HG02588 (cell line): ENCODE results near the gene NUP98.
A peak's percentile ranks its signal among the peaks of the same experiment; 100 is the strongest.
"Not testable (repeated sequence)": the region's sequence is repeated elsewhere in the genome, so short reads cannot be mapped to it uniquely, and the experiment has no call there.

Experiments
- ATAC-seq: cut with Tn5 transposase; IDR thresholded peaks from one replicate; pipeline ENCODE4 v1.9.1; 2021; ENCODE audit warnings: mild to moderate bottlenecking, moderate library complexity; ENCODE audit not compliant: unreplicated experiment

NUP98 gene

DNA sequence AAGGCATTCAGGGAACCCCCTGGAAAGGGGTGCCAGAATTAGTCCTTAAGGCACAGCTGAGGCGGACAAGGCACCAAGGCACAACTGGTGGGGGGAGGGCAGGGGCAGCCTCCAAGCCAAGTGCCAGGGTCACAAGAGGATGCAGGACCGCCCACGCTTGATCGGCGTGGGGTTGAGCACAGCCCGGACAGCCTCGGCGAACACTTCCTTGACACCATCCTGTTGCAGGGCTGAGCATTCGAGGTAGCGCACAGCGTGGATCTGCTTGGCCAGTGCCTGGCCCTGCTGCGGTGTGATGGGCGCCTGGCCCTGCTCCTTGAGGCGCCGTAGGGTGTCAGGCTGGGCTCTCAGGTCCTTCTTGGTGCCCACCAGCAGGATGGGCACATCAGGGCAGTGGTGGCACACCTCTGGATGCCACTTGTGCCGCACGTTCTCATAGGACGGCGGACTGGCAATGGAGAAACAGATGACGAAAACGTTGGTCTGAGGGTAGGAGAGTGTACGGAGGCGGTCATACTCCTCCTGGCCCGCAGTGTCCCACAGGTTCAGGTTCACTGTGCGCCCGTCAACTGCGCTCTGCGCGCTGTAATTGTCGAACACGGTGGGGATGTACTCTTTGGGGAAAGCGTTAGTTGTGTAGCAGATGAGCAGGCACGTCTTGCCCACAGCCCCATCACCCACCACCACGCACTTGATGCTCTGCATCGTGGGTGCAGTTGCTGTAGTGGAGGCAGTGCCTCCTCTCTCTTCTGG is 30.3 kb upstream of the NUP98 start:
- ATAC-seq: no peak

DNA sequence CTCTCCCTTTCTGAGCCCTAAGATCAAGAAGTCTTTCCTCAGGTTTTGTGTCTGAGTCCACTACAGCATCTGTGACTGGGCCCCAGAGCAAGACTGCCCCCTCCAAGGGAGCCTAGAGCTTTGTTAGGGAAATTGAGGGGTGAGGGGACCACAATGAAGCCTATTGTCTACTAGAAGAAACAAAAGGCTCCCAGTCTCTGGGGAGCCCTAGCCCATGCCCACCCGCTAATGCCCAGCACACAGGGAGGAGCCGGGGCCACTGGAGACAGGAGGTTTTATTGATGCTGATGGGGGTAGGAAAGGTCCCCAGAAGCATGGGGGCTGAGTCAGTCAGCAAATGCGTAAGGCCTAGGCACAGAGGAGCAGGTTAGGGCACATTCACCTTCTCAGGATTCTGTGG is 29.4 kb upstream of the NUP98 start:
- ATAC-seq: no peak

DNA sequence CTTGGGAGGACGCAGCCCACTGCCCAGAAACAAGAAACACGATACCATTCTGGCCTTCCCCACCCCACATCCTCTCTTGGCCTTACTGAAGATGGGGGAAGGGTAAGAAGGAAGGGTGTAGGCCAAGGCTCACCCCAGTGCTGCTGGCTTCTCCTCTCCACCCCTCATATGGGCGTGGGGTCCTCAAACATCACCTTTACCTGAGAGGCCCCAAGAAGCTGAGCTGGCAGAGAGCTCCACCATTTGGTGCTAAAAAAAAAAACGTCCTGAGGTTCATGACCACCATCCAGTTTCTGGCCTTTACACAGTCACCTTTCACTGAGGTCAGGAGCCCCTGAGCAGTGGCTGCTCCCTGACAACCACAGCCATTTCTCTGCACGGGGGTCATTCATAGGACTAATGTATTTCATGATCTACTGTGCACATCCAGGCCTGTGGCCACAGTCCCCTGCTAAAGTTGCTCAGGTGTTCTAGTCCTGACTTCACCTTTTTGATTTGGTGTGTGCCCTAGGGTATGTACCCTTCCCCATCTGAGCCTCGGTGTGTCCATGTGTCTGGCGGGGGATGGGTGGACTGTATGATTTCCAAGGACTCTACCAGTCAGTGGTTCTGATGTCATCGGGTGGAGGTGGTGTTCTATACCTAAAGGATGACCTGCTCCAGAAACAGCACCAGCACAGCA is 28.3 kb upstream of the NUP98 start:
- no peak for ATAC-seq

DNA sequence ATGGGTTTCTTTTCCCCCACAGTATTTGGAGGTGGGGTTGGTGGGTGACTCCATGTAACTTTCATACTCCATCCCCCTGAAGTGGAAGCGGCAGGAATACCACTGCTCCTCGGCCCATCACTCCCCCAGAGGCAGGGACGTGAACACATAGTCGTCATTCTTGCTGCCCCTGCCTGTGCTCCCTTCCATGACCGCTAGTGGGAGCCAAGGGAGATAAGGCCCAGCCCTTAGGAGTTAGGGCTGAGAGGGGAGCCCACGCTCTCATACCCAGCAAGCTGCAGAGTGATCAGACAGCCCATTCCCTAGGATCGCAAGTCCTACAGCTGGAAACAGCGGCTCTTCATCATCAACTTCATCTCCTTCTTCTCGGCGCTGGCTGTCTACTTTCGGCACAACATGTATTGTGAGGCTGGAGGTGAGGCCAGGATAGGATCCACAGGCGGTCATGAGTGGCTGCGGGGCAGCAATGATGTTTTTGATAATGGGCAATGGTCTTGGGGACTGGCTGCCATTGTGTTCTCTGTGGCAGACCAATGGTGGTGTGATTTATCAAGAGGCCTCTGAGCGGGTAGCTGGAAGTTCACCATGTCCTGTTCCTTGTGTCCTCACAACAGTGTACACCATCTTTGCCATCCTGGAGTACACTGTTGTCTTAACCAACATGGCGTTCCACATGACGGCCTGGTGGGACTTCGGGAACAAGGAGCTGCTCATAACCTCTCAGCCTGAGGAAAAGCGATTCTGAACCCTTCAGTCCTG is 27.5 kb upstream of the NUP98 start:
- ATAC-seq: peak; percentile 81

DNA sequence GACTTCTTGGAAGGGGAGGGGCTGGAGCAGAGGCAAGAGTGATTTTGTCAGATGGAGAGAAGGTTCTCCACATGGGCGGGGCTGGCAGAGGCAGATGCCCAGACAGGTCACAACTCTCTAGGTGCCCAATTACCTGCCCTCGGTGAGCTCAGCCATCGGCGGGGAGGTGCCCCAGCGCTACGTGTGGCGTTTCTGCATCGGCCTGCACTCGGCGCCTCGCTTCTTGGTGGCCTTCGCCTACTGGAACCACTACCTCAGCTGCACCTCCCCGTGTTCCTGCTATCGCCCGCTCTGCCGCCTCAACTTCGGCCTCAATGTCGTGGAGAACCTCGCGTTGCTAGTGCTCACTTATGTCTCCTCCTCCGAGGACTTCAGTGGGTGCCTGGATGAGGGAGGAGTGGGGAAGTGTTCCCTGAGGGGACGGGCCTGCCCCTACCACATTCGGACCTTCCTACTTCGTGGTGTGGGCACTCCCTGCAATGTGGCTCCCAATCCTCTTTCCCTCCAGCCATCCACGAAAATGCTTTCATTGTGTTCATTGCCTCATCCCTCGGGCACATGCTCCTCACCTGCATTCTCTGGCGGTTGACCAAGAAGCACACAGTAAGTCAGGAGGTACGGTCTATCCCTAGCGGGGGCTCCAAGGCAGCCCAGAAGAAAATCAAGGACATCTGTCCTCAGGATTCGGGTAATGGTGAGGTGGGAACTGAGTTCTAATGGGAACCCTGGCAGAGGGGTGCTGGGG is 26.6 kb upstream of the NUP98 start:
- ATAC-seq: no peak

DNA sequence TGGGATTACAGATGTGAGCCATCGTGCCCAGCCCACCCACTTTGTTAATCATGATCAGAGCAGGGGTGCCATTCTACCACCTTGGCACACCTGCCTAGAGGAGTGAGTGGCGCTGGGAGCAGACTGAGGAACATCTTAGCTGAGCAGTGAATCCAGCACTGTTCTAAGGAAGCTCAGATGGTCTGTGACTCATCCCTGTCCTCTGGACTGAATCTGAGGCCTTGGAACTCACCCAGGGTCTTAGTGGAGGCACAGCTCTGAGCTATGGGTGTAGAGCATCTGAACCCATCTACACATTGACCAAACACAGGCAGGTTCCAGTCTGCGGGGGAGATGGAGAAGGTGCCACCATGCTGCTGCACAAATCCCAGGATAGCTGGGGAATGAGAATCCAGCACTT is 25.9 kb upstream of the NUP98 start:
- no peak for ATAC-seq

DNA sequence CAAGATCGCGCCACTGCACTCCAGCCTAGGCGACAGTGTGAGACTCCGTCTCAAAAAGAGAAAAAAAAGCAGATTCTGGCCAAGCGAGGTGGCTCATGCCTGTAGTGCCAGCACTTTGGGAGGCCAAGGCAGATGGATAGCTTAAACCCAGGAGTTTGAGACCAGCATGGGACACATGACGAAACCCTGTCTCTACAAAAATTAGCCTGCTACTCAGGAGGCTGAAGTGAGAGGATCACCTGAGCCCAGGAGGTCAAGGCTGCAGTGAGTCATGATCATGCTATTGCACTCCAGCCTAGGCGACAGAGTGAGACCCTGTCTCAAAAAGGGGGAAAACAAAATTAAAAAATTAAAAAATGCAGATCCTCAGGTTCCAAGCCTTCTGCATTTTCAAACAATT is 25.0 kb upstream of the NUP98 start:
- ATAC-seq: no peak

DNA sequence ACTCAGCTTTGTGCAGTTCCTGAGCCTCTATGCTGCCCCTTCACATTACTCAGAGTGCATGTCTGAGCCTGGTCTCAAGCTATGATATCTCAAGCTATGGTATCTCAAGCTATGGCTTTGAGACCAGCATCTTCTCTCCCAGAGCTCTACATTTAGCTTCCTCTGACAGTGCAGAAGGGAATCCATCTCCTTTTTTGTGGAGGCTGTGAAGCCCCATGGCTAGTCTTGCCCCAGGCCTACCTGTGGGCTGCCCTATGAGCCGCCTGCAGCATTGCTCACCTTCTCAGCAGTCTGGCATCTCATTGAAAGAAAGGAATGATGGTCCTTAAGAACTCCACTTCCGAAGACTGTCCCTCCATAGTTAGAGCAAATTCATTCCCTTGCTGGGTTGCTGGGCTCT is 23.6 kb upstream of the NUP98 start:
- no peak for ATAC-seq

DNA sequence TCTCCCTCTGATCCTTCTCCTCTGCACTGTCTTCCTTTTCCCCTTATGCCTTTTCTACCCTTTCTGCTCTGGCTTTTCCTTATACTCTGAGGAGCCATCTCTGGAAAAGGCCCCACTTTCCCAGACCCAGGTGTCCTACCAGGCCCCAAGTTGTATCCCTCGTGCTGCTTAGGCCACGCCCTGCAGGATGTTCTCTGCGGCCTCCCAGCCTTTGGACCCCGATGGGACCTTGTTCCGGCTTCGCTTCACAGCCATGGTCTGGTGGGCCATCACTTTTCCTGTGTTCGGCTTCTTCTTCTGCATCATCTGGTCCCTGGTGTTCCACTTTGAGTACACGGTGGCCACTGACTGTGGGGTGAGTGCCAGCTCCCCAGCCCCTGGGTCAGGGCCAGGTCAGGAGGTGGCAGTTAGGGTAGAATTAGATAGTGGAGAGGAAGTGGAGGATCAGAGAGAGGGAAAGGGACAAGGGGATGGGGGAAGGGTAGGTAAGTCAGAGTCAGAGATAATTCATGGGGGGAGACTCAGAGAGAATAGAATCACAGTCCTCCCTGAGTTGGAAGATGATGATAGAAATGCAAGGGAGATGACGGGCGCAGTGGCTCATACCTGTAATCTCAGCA is 19.9 kb upstream of the NUP98 start:
- no peak for ATAC-seq

DNA sequence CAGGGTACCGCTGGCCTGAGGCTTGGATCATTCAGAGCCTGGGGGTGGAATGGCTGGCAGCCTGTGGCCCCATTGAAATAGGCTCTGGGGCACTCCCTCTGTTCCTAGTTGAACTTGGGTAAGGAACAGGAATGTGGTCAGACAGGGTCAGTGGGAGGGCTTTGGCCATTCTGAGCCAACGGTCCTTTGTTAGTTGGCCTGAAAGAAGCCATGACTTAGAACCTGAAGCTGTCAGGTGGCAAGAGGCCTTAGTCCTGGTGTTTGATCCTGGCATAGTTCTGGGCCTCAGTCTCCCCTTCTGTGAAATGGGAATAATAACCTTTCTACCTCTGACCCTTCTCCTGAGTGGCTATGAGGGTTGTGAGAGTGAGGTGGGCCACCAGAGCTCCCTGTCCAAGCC is 19.3 kb upstream of the NUP98 start:
- ATAC-seq: no peak

DNA sequence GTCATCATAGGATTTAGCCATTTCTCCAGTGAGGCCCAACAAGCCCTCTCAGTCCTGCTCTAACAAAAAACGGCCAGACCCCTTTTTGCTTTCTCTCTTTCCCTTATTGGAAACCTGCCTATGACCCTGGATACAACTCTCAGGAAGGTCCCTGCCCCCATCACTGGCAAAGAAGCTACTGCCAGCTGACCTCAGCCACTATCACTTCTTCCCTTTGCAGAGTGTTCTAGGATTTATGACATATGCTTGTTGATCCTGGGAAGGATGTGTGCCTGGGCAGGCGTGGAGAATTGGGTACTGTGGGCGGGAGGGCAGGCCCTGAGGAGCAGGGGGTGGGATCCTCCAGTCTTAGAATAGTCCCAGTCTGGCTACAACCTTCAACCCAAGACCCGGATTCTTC is 18.5 kb upstream of the NUP98 start:
- ATAC-seq: no peak

DNA sequence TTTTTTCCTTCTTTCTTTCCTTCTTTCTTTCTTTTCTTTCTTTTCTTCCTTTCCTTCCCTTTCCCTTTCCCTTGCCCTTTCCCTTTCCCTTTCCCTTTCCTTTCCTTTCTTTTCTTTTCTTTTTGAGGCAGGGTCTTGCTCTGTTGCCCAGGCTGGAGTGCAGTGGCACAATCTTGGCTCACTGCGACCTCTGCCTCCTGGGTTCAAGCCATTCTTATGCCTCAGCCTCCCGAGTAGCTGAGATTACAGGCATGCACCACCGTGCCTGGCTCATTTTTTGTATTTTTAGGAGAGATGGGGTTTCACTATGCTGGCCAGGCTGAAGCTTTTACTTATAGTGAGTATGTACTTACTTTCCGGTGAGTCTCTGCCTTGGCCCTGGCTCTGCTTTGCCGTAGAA is 17.5 kb upstream of the NUP98 start:
- ATAC-seq: not testable (repeated sequence)

DNA sequence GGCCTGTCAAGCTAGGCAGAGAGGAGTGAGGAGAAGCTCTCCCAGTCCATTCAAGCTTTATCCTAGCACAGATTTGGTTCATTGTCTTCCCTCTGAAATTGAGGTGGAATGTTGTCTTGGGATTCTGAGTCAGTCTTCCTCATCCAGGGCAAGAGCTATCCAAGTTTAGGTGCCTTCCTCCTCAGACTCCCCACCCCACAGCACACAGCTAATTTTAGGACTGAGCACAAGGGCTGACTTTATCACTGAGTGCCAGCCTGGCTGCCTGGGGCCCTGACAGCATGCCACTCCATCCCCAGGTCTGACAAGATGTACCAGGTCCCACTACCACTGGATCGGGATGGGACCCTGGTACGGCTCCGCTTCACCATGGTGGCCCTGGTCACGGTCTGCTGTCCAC is 13.6 kb upstream of the NUP98 start:
- ATAC-seq: no peak

DNA sequence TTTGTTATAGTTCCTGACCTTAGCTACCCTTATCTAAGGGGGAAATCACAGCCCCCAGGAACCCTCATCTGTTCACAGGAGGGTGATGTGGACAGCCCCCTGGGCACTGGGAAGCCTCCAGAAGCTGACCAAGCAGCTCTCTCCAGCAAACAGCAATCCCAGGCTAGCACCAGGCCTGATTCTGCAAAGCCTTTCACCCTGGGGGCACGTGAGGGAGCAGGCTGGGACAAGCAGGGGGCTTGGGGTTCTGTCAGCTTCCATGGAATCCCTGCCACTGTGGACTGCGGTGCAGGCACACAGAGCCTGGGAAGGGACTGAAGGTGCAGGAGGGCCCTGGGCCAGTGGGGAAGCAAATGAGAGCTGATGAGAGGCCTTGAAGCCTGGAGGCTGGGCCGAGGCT is 13.1 kb upstream of the NUP98 start:
- ATAC-seq: no peak

DNA sequence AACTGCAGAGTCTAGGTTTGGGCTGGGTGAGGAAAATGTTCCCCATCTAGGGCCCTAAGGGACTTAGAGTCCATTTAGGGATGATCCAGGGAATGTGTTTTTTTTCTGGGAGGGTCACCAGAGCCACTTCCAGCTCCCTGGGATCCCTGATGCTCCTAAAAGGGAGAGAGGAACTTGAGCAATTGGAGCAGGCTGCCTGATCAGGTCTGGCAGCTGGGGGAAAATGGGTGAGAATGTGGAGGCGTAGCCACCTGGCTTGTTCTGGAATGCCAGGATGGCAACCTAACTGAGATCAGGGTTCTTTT is 12.2 kb upstream of the NUP98 start:
- no peak for ATAC-seq

DNA sequence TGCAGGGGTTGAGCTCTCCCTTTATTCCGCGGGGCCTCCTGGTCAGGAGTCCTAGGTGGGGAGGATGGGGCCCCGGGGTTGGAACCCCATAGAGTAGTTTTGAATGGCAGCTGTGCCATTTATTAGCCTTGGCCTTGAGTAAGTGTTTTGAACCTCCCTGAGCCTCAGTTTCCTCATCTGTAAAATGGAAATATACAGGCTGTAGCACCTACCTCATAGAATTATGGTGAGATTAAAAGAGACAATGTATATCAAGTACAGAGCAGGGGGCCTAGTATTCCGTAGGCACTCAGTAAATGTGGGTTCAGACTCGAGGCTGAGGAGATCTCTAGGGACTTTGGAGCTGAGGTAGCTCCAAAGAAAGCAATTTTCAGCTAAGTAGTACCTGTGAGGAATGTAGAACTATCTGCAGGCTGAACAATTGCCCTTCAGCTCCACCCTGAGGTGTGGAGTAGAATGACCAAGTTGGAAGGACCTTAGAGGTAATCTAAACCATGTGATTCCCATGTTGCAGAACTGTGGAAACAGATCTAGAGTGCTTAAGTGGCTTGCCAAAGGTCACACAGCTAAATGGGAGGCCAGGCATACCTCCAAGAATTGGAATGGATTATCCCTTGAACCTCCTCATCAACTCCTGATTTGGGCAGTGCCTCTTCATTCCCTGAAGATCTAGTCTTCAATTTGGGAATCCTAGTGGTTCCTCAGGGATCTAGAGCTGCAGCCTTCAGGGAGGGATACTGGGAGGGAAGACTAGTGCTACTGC is 11.7 kb upstream of the NUP98 start:
- ATAC-seq: peak; percentile 57

DNA sequence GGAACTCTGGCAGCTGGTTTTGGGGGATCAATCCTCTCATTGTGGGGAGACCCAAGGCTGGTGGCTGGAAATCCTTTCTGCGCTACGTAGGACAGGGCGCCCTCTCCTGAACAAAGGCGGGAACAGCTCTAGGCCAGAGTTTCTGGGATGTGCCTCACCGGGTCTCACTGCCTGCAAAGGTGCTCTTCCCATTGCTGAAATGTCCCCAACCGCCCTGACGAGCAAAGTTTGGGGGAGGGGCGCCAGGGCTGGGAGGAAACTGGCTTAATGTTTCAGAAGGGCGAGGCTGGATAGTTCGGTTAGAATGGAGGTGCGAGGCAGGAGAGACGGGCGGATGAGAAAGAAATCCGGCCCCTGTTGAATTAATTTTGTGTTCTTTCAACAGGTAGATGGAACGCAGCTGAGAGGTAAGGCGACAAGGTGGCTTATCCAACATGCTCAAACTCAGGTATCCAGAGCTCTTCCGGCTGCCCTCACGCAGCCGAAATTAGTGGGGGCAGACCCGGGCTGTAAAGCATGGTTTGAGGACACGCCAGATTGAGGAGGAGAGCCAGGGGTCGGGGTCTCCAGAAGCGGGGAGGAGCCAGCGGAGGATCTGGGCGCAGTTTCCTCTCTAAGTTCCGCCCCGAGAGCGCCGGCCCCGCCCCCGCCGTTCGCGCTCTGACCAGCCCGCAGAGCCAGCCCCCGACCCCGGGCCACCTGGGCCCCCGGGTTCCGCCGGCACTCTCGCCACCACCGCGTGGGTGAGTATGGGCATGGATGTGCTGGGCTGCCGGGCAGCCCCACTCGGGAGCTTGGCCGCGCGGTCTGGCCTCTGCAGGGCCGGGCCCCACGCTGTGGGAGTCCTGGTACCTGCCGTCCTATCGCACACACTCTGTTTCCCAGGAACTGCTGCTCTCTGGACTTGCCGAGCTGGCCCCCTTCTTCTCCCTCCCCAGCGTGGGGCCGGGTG is 10.8 kb upstream of the NUP98 start, which contains the start of gene PGAP2:
Gene PGAP2 (plus strand): TSS at position 652 of the 952 bp plus-strand sequence. CDS start 2,700 bp downstream, outside the sequence.
- ATAC-seq: peak; percentile 48

DNA sequence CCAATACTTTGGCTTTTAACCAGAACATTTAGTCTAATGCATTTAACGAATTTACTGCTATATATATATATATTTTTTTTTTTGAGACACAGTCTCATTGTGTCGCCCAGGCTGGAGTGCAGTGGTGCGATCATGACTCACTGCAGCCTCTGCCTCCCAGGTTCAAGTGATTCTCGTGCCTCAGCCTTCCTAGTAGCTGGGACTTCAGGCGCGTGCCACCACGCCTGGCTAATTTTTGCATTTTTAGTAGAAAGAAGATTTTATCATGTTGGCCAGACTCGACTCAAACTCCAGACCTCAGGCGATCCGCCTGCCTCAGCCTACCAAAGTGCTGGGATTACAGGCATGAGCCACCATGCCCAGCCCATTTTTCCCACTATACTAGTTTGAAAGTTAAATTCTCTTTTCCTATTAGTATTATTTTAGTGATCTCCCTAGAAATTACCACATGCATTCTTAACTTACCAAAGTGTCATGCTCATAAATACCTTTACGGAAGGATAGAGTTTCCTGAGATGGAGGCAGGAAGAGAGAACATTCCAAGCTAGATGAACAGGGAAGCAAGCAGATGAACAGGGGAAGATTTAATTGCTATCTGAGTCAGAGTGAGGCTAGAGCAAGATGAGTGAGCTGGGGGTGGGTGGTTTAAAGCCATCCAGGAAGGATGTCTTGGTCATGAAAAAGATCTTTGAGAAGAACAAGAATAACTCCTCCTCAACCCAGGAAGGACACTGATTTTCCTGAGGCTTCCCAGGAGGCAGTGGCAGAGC is 6.6 kb upstream of the NUP98 start:
- ATAC-seq: no peak
